Activated naive CD4-positive, alpha-beta T cell treated with anti-CD3 and anti-CD28 coated beads for 36 hours (primary cell): ENCODE data around the gene ARMH2. TPM values are rescaled to one million over a fixed set of nuclear protein-coding genes. Genes with fewer than 3 reads are reported as not detected.

ENCODE experiments used
- CTCF ChIA-PET: fragments of 350-600 bp; sonication (Branson Sonifier 250); formaldehyde crosslinking; loops from one replicate; lab custom pipeline; 2021; ENCODE audit warnings: antibody characterized with exemption; lab: Charles Lee
- DNase-seq: peaks from one replicate; pipeline ENCODE4 v3.0.0-alpha.2; 2020
- H3K27ac Mint-ChIP-seq: one replicate; pipeline ENCODE4 v1.8.0; 2021; ENCODE audit warnings: mild to moderate bottlenecking, mixed read lengths
- H3K27me3 Mint-ChIP-seq: one replicate; pipeline ENCODE4 v1.8.0; 2021; ENCODE audit warnings: low read depth, mixed read lengths
- H3K36me3 Mint-ChIP-seq: one replicate; pipeline ENCODE4 v1.8.0; 2021; ENCODE audit warnings: low read depth, mixed read lengths
- H3K4me1 Mint-ChIP-seq: one replicate; pipeline ENCODE4 v1.8.0; 2021; ENCODE audit warnings: low read depth, mixed read lengths
- H3K4me3 Mint-ChIP-seq: one replicate; pipeline ENCODE4 v1.8.0; 2021; ENCODE audit warnings: mild to moderate bottlenecking, moderate library complexity, mixed read lengths
- H3K9me3 Mint-ChIP-seq: one replicate; pipeline ENCODE4 v1.8.0; 2021; ENCODE audit warnings: mixed read lengths
- intact Hi-C: fragments of 100-400 bp; cut with micrococcal nuclease; formaldehyde crosslinking; loops from one replicate; pipeline ENCODE4 v1.15.1; 2023
- total RNA-seq, 2 experiments: library from RNA; stranded (reverse); gene quantifications; one replicate each; pipeline ENCODE4 v1.2.3, GENCODE V29; 2021

The ARMH2 gene
- total RNA-seq, 2 experiments from 2014 or later: not detected

GRCh38 chr6:24831771-24832716, 33.3 kb upstream of the ARMH2 start:
- Mint-ChIP-seq H3K27me3 (no peaks in the 10 kb centered on the region), H3K9me3 (no peaks in the 10 kb centered on the region)

GRCh38 chr6:24829657-24830056, 30.9 kb upstream of the ARMH2 start:
- H3K36me3 Mint-ChIP-seq: peaks cover 27% of the 10 kb centered on the region
- CTCF ChIA-PET: interaction anchor here (0.6 to 0.9 kb wide), 3 partner anchors 8 to 226 kb away, joined by 3 to 5 read pairs (median 3); no protein-coding TSS in a partner anchor
- H3K4me1 Mint-ChIP-seq: peaks cover 27% of the 10 kb centered on the region
- no peak for DNase-seq
- H3K9me3 Mint-ChIP-seq: no peaks in the 10 kb centered on the region
- no peaks in the 10 kb centered on the region for H3K27me3 Mint-ChIP-seq
- peak overlapping the region; percentile 46 for H3K27ac Mint-ChIP-seq
- H3K4me3 Mint-ChIP-seq: no peak overlapping the region
- intact Hi-C loops: loop anchor here (5.0 kb wide), 1 partner anchor 247 kb away; no protein-coding TSS in a partner anchor

More at GRCh38 chr6:24831771-24832716, 33.3 kb upstream of the ARMH2 start:
- intact Hi-C loops: loop anchor here (5.0 kb wide), 1 partner anchor 250 kb away; no protein-coding TSS in a partner anchor
- Mint-ChIP-seq H3K4me1 (peaks cover 47% of the 10 kb centered on the region), H3K36me3 (peaks cover 38% of the 10 kb centered on the region), H3K4me3 (no peak overlapping the region), H3K27ac (peak overlapping the region; percentile 56)
- peak; percentile 12 for DNase-seq
- CTCF ChIA-PET: interaction anchor here (1.0 kb wide), 1 partner anchor 186 kb away, joined by 3 read pairs; no protein-coding TSS in a partner anchor

- Mint-ChIP-seq H3K27me3 (no peaks in the 10 kb centered on the region), H3K36me3 (peaks cover 24% of the 10 kb centered on the region), H3K27ac (peak overlapping the region; percentile 74), H3K9me3 (no peaks in the 10 kb centered on the region), H3K4me1 (peaks cover 27% of the 10 kb centered on the region), H3K4me3 (no peak overlapping the region)
- DNase-seq: no peak
- CTCF ChIA-PET: interaction anchor here (0.9 to 1.1 kb wide), 2 partner anchors 26 to 105 kb away, joined by 3 read pairs; no protein-coding TSS in a partner anchor
- intact Hi-C loops: no loop called here
Observed at GRCh38 chr6:24827970-24828369, 29.3 kb upstream of the ARMH2 start.

GRCh38 chr6:24827162-24827561, 28.4 kb upstream of the ARMH2 start:
- peak overlapping the region; percentile 74 for H3K27ac Mint-ChIP-seq
- CTCF ChIA-PET: interaction anchor here (0.9 kb wide), 1 partner anchor 25 kb away, joined by 3 read pairs; no protein-coding TSS in a partner anchor
- H3K4me3 Mint-ChIP-seq: no peak overlapping the region
- DNase-seq: no peak
- peaks cover 20% of the 10 kb centered on the region for H3K36me3 Mint-ChIP-seq
- H3K27me3 Mint-ChIP-seq: no peaks in the 10 kb centered on the region
- H3K4me1 Mint-ChIP-seq: peaks cover 21% of the 10 kb centered on the region
- H3K9me3 Mint-ChIP-seq: no peaks in the 10 kb centered on the region
- intact Hi-C loops: no loop called here

- Mint-ChIP-seq H3K4me1 (peaks cover 15% of the 10 kb centered on the region), H3K4me3 (no peak overlapping the region), H3K27ac (peak overlapping the region; percentile 59), H3K27me3 (no peaks in the 10 kb centered on the region), H3K36me3 (peaks cover 21% of the 10 kb centered on the region), H3K9me3 (no peaks in the 10 kb centered on the region)
- CTCF ChIA-PET: no interaction called here
- DNase-seq: no peak
- intact Hi-C loops: no loop called here
Observed at GRCh38 chr6:24825130-24825630, 26.5 kb upstream of the ARMH2 start.

- no peaks in the 10 kb centered on the region for H3K27me3 Mint-ChIP-seq
- peak overlapping the region; percentile 56 for H3K27ac Mint-ChIP-seq
- intact Hi-C loops: no loop called here
- H3K9me3 Mint-ChIP-seq: no peaks in the 10 kb centered on the region
- peaks cover 13% of the 10 kb centered on the region for H3K4me1 Mint-ChIP-seq
- H3K36me3 Mint-ChIP-seq: peaks cover 21% of the 10 kb centered on the region
- no peak overlapping the region for H3K4me3 Mint-ChIP-seq
- CTCF ChIA-PET: no interaction called here
- no peak for DNase-seq
Observed at GRCh38 chr6:24824142-24824938, 25.6 kb upstream of the ARMH2 start.

GRCh38 chr6:24823185-24823584, 24.5 kb upstream of the ARMH2 start:
- Mint-ChIP-seq H3K27me3 (no peaks in the 10 kb centered on the region), H3K4me3 (no peak overlapping the region), H3K4me1 (peaks cover 11% of the 10 kb centered on the region), H3K36me3 (peaks cover 24% of the 10 kb centered on the region), H3K27ac (peak overlapping the region; percentile 56), H3K9me3 (no peaks in the 10 kb centered on the region)
- CTCF ChIA-PET: no interaction called here
- no peak for DNase-seq
- intact Hi-C loops: no loop called here

- intact Hi-C loops: no loop called here
- peaks cover 22% of the 10 kb centered on the region for H3K36me3 Mint-ChIP-seq
- DNase-seq: no peak
- no peaks in the 10 kb centered on the region for H3K27me3 Mint-ChIP-seq
- CTCF ChIA-PET: interaction anchor here (2.2 kb wide), 1 partner anchor 195 kb away, joined by 5 read pairs; no protein-coding TSS in a partner anchor
- H3K9me3 Mint-ChIP-seq: no peaks in the 10 kb centered on the region
- peak overlapping the region; percentile 68 for H3K27ac Mint-ChIP-seq
- H3K4me1 Mint-ChIP-seq: peaks cover 11% of the 10 kb centered on the region
- H3K4me3 Mint-ChIP-seq: no peak overlapping the region
Observed at GRCh38 chr6:24822696-24823095, 24.0 kb upstream of the ARMH2 start.

- Mint-ChIP-seq H3K27me3 (no peaks in the 10 kb centered on the region), H3K9me3 (no peaks in the 10 kb centered on the region), H3K36me3 (peaks cover 18% of the 10 kb centered on the region), H3K4me1 (peaks cover 7% of the 10 kb centered on the region), H3K4me3 (no peak overlapping the region), H3K27ac (peak overlapping the region; percentile 87)
- intact Hi-C loops: no loop called here
- CTCF ChIA-PET: interaction anchor here (0.9 to 2.2 kb wide), 5 partner anchors 8 to 196 kb away, joined by 3 to 5 read pairs (median 3); no protein-coding TSS in a partner anchor
- DNase-seq: no peak
Observed at GRCh38 chr6:24821860-24822444, 23.2 kb upstream of the ARMH2 start.

- Mint-ChIP-seq H3K27ac (peak overlapping the region; percentile 61), H3K4me3 (no peak overlapping the region), H3K27me3 (no peaks in the 10 kb centered on the region), H3K9me3 (no peaks in the 10 kb centered on the region), H3K4me1 (peaks cover 7% of the 10 kb centered on the region), H3K36me3 (peaks cover 12% of the 10 kb centered on the region)
- intact Hi-C loops: no loop called here
- CTCF ChIA-PET: interaction anchor here (0.8 kb wide), 2 partner anchors 8 to 199 kb away, joined by 3 read pairs; no protein-coding TSS in a partner anchor
- DNase-seq: no peak
Observed at GRCh38 chr6:24818346-24818745, 19.6 kb upstream of the ARMH2 start.

GRCh38 chr6:24809728-24810127, 11.0 kb upstream of the ARMH2 start:
- peaks cover 16% of the 10 kb centered on the region for H3K36me3 Mint-ChIP-seq
- CTCF ChIA-PET: interaction anchor here (0.5 to 1.1 kb wide), 3 partner anchors 9 to 12 kb away, joined by 3 to 4 read pairs (median 3); no protein-coding TSS in a partner anchor

More at GRCh38 chr6:24809728-24810127, 11.0 kb upstream of the ARMH2 start:
- DNase-seq: no peak
- H3K9me3 Mint-ChIP-seq: no peaks in the 10 kb centered on the region
- intact Hi-C loops: no loop called here
- peaks cover 2% of the 10 kb centered on the region for H3K4me1 Mint-ChIP-seq
- H3K27me3 Mint-ChIP-seq: no peaks in the 10 kb centered on the region
- no peak overlapping the region for H3K4me3 Mint-ChIP-seq
- H3K27ac Mint-ChIP-seq: no peak overlapping the region
